H1 (cell line): Measurements from ENCODE around the gene KDM6A. TPM values are rescaled to one million over a fixed set of nuclear protein-coding genes. Genes with fewer than 3 reads are reported as not detected.

ENCODE experiments used
- CTCF ChIA-PET: fragments of 300-600 bp; sonication (Branson Sonifier 250); formaldehyde crosslinking; loops from one replicate; lab custom pipeline; 2021; ENCODE audit not compliant: partially characterized antibody; lab: Charles Lee
- POLR2A ChIA-PET: fragments of 300-600 bp; sonication (Branson Sonifier 250); formaldehyde crosslinking; loops from one replicate; lab custom pipeline; 2021; ENCODE audit warnings: inconsistent platforms; ENCODE audit not compliant: partially characterized antibody; lab: Charles Lee
- DNase-seq, 2 experiments: peaks; one replicate each; pipeline versions ENCODE4 v3.0.0 to v3.0.0-alpha.2; 2010 to 2022; ENCODE audit warnings: low spot score in 2 of 2, low read depth in 1 of 2, mixed read lengths in 1 of 2
- FAIRE-seq: peaks from 2 replicates; lab custom pipeline; 2011; peaks lifted over from hg19 to GRCh38; lab: Jason Lieb, UNC
- H2AFZ ChIP-seq: 2 replicates; pipeline ENCODE4 v1.8.1; 2012; ENCODE audit warnings: low read length, inconsistent platforms
- H2AK5ac ChIP-seq: 2 replicates; pipeline ENCODE4 v1.6.1; 2013; ENCODE audit warnings: low read depth, low read length
- H2BK120ac ChIP-seq: replicated peaks from 2 replicates; pipeline ENCODE3; 2013; ENCODE audit warnings: low read depth, low read length, inconsistent platforms
- H2BK12ac ChIP-seq: 2 replicates; pipeline ENCODE4 v1.6.1; 2013; ENCODE audit warnings: low read depth, low read length
- H2BK15ac ChIP-seq: 2 replicates; pipeline ENCODE4 v1.6.1; 2013; ENCODE audit warnings: low read length
- H2BK20ac ChIP-seq: 2 replicates; pipeline ENCODE4 v1.6.1; 2013; ENCODE audit warnings: low read length
- H2BK5ac ChIP-seq: 2 replicates; pipeline ENCODE4 v1.6.1; 2013; ENCODE audit warnings: low read depth, low read length
- H3K14ac ChIP-seq: 2 replicates; pipeline ENCODE4 v1.6.1; 2013; ENCODE audit warnings: inconsistent platforms; ENCODE audit not compliant: insufficient read length
- H3K18ac ChIP-seq: 2 replicates; pipeline ENCODE4 v1.6.1; 2013; ENCODE audit warnings: low read length; ENCODE audit errors: extremely low read depth
- H3K23ac ChIP-seq: 2 replicates; pipeline ENCODE4 v1.6.1; 2013; ENCODE audit warnings: inconsistent platforms; ENCODE audit not compliant: insufficient read length
- H3K23me2 ChIP-seq: 2 replicates; pipeline ENCODE4 v1.6.1; 2013; ENCODE audit warnings: low read depth, low read length
- H3K27ac ChIP-seq: 2 replicates; pipeline ENCODE4 v1.6.1; 2011; ENCODE audit warnings: low read depth, low read length, inconsistent platforms
- H3K27me3 ChIP-seq, 4 experiments: replicated peaks in 1 of 4; 1 replicate in 1 of 4; 2 replicates in 3 of 4; pipeline versions ENCODE4 v1.6.1 to v1.8.1; 2011 to 2013; ENCODE audit warnings: low read length in 3 of 4, mild to moderate bottlenecking in 3 of 4, inconsistent platforms in 2 of 4, mixed read lengths in 2 of 4, moderate library complexity in 1 of 4; ENCODE audit not compliant: control insufficient read depth in 3 of 4, insufficient read depth in 3 of 4; ENCODE audit errors: extremely low read depth in 1 of 4
- H3K36me3 ChIP-seq, 4 experiments: 2 replicates each; pipeline versions ENCODE4 v1.6.1 to v1.8.1; 2011 to 2013; ENCODE audit warnings: mild to moderate bottlenecking in 4 of 4, low read length in 3 of 4, moderate library complexity in 2 of 4, control low read depth in 1 of 4, inconsistent platforms in 1 of 4; ENCODE audit not compliant: insufficient read depth in 4 of 4, control insufficient read depth in 2 of 4
- H3K4ac ChIP-seq: replicated peaks from 2 replicates; pipeline ENCODE3; 2013; ENCODE audit warnings: low read length, low read depth, mixed read lengths, inconsistent platforms; ENCODE audit not compliant: insufficient read length
- H3K4me1 ChIP-seq, 4 experiments: replicated peaks in 1 of 4; 1 replicate in 1 of 4; 2 replicates in 3 of 4; pipeline versions ENCODE4 v1.6.1 to v1.8.1; 2011 to 2013; ENCODE audit warnings: low read length in 3 of 4, inconsistent platforms in 2 of 4, mixed read lengths in 1 of 4; ENCODE audit not compliant: insufficient read depth in 4 of 4, control insufficient read depth in 3 of 4
- H3K4me2 ChIP-seq, 2 experiments: 2 replicates each; pipeline versions ENCODE4 v1.6.1 to v1.8.1; 2011 to 2013; ENCODE audit warnings: low read depth in 2 of 2, low read length in 2 of 2, control low read depth in 1 of 2, inconsistent platforms in 1 of 2, mild to moderate bottlenecking in 1 of 2; ENCODE audit not compliant: insufficient read depth in 1 of 2
- H3K4me3 ChIP-seq, 4 experiments: fragments of 200-600, 300-600 bp in 1 of 4; sonication (generic), shearing (Covaris generic), sonication (Bioruptor Twin) in 1 of 4; 2 replicates each; pipeline versions ENCODE4 v1.5.1 to v1.8.1; 2011 to 2016; ENCODE audit warnings: low read length in 4 of 4, low read depth in 3 of 4, control low read depth in 2 of 4, inconsistent platforms in 2 of 4, mild to moderate bottlenecking in 2 of 4, mixed read lengths in 1 of 4, moderate library complexity in 1 of 4; ENCODE audit not compliant: insufficient read depth in 2 of 4; ENCODE audit errors: extremely low read depth in 1 of 4
- H3K56ac ChIP-seq: replicated peaks from 2 replicates; pipeline ENCODE3; 2013; ENCODE audit warnings: low read depth, mild to moderate bottlenecking, mixed read lengths, low read length, inconsistent platforms; ENCODE audit not compliant: insufficient read length
- H3K79me1 ChIP-seq: 2 replicates; pipeline ENCODE4 v1.6.1; 2013; ENCODE audit warnings: low read depth, low read length, control low read depth
- H3K79me2 ChIP-seq, 2 experiments: 2 replicates each; pipeline versions ENCODE4 v1.6.1 to v1.8.1; 2012 to 2013; ENCODE audit warnings: low read length in 2 of 2, mild to moderate bottlenecking in 2 of 2, inconsistent platforms in 1 of 2; ENCODE audit not compliant: insufficient read depth in 2 of 2, control insufficient read depth in 1 of 2
- H3K9ac ChIP-seq, 4 experiments: replicated peaks in 1 of 4; 1 replicate in 1 of 4; 2 replicates in 3 of 4; pipeline versions ENCODE4 v1.6.1 to v1.8.1; 2011 to 2013; ENCODE audit warnings: low read depth in 3 of 4, low read length in 3 of 4, control low read depth in 2 of 4, mild to moderate bottlenecking in 2 of 4, moderate library complexity in 2 of 4, inconsistent platforms in 1 of 4; ENCODE audit errors: extremely low read depth in 1 of 4
- H3K9me3 ChIP-seq, 2 experiments: 2 replicates each; pipeline versions ENCODE4 v1.6.1 to v1.8.1; 2012 to 2013; ENCODE audit warnings: mild to moderate bottlenecking in 2 of 2, moderate library complexity in 2 of 2, control low read depth in 1 of 2, inconsistent platforms in 1 of 2, low read depth in 1 of 2, low read length in 1 of 2, mixed read lengths in 1 of 2; ENCODE audit not compliant: insufficient read depth in 2 of 2
- H4K20me1 ChIP-seq, 2 experiments: replicated peaks in 1 of 2; 2 replicates each; pipeline versions ENCODE3 to v1.8.1; 2011 to 2013; ENCODE audit warnings: inconsistent platforms in 2 of 2, low read length in 2 of 2, mild to moderate bottlenecking in 1 of 2; ENCODE audit not compliant: insufficient read depth in 2 of 2, control insufficient read depth in 1 of 2
- H4K5ac ChIP-seq: 2 replicates; pipeline ENCODE4 v1.6.1; 2013; ENCODE audit warnings: low read length, low read depth, mixed read lengths, inconsistent platforms; ENCODE audit not compliant: insufficient read length
- H4K8ac ChIP-seq: 2 replicates; pipeline ENCODE4 v1.8.0; 2013; ENCODE audit warnings: mild to moderate bottlenecking, moderate library complexity, low read length, inconsistent platforms; ENCODE audit not compliant: insufficient read depth; ENCODE audit errors: extremely low read depth
- H4K91ac ChIP-seq: replicated peaks from 2 replicates; pipeline ENCODE3; 2013; ENCODE audit warnings: low read length, mixed read lengths, inconsistent platforms; ENCODE audit not compliant: insufficient read length
- CBX8 ChIP-seq: fragments of 300-800, 300-1000 bp; sonication (generic); IDR thresholded peaks from 2 replicates; pipeline ENCODE4 v1.7.1; 2016; ENCODE audit warnings: low read depth, low read length, borderline replicate concordance
- GTF2F1 ChIP-seq: IDR thresholded peaks from 2 replicates; pipeline ENCODE4 v1.6.1; 2012; ENCODE audit warnings: low read depth, low read length, improper control_type of control experiment, borderline replicate concordance
- KDM4A ChIP-seq: IDR thresholded peaks from one replicate; pipeline ENCODE4 v1.7.1; 2012; ENCODE audit warnings: low read depth, mild to moderate bottlenecking, moderate library complexity, low read length, inconsistent platforms; ENCODE audit not compliant: severe bottlenecking
- MAX ChIP-seq: IDR thresholded peaks from 2 replicates; pipeline ENCODE4 v1.6.1; 2012; ENCODE audit warnings: inconsistent platforms
- SUZ12 ChIP-seq: fragments of 200-600 bp; sonication (generic); IDR thresholded peaks from 2 replicates; pipeline ENCODE4 v1.6.1; 2012; ENCODE audit warnings: mild to moderate bottlenecking, inconsistent platforms, low read length, moderate library complexity, mixed read lengths
- YY1 ChIP-seq: IDR thresholded peaks from 2 replicates; pipeline ENCODE4 v1.6.1; 2011; ENCODE audit warnings: low read depth, mild to moderate bottlenecking, low read length
- WGBS, 2 experiments: shearing (Covaris generic) in 1 of 2; methylation state at CpG; one replicate each; pipeline versions ENCODE4 v1.1.6 to v1.1.7; 2013 to 2015; ENCODE audit warnings: low lambda C conversion rate in 2 of 2, mixed read lengths in 2 of 2, inconsistent platforms in 1 of 2, low coverage in 1 of 2, missing lambda C conversion rate in 1 of 2; ENCODE audit not compliant: insufficient replicate concordance in 2 of 2, insufficient coverage in 1 of 2, insufficient read length in 1 of 2; ENCODE audit errors: extremely low coverage in 1 of 2, missing lambda C conversion rate in 1 of 2; 5-methylcytosine and 5-hydroxymethylcytosine counted together
- polyA plus RNA-seq, 7 experiments: library from polyadenylated mRNA; depleted of rRNA in 3 of 7; stranded (reverse) in 5 of 7; unstranded in 2 of 7; fragments of >200 nt in 5 of 7; fragments of 200-250 nt in 2 of 7; gene quantifications; 1 replicate in 5 of 7; 2 replicates in 1 of 7; 4 replicates in 1 of 7; pipeline versions ENCODE4 v1.2.1 to v1.2.3, GENCODE V29; 2011 to 2013; ENCODE audit warnings: missing spikeins in 2 of 7, mixed read lengths in 2 of 7
- total RNA-seq: library from RNA; stranded (reverse); fragmentation: NEBNext Ultra II Directional; extraction: Animal tissue kit (Norgen Biotek cat#: 25700); gene quantifications from 2 replicates; pipeline ENCODE4 v1.2.1, GENCODE V29; 2021

KDM6A gene
- total and polyA plus RNA-seq, 2 of the 8 experiments (the other 6 are each of a cell fraction or from before 2014, with no cell fraction given): 43.5 to 58.4 TPM

GRCh38 chrX:44997888-44998287 lies 124.9 kb downstream of the KDM6A start:
- Histone ChIP-seq H2BK20ac (no peak overlapping the region), H3K27ac (no peak overlapping the region), H3K4me3 (no peak overlapping the region), H3K79me2 (peaks cover 0 to 95% of the 10 kb centered on the region in 2 experiments; a peak in 3 of 4 replicates), H3K9me3 (no peaks in the 10 kb centered on the region), H3K18ac (no peak overlapping the region), H3K56ac (no peak overlapping the region), H3K4me2 (no peak overlapping the region), H3K14ac (no peak overlapping the region), H2AK5ac (no peak overlapping the region), H4K8ac (no peak overlapping the region), H2BK120ac (no peak overlapping the region), H3K4ac (no peak overlapping the region), H2AFZ (no peak overlapping the region), H2BK5ac (no peak overlapping the region), H3K9ac (no peak overlapping the region), H3K23ac (no peak overlapping the region), H2BK15ac (no peak overlapping the region), H3K27me3 (no peaks in the 10 kb centered on the region), H4K20me1 (peaks cover 0 to 8% of the 10 kb centered on the region in 2 experiments), H3K79me1 (no peaks in the 10 kb centered on the region), H3K36me3 (no peaks in the 10 kb centered on the region), H3K23me2 (no peaks in the 10 kb centered on the region), H2BK12ac (no peak overlapping the region), H4K91ac (no peak overlapping the region), H3K4me1 (peaks cover 0 to 2% (median 0%) of the 10 kb centered on the region in 4 experiments; a peak in 1 of 7 replicates), H4K5ac (no peak overlapping the region)
- FAIRE-seq (no peak), DNase-seq (no peak)
- no peak for TF ChIP-seq MAX
- no peak for TF ChIP-seq GTF2F1
- TF ChIP-seq YY1: no peak
- TF ChIP-seq SUZ12: no peak
- TF ChIP-seq KDM4A: no peak
- no peak for TF ChIP-seq CBX8
- CTCF ChIA-PET: no interaction called here
- POLR2A ChIA-PET: interaction anchor here (1.7 kb wide), 1 partner anchor 125 kb away, joined by 3 read pairs; the partner anchor contains the start of gene KDM6A
- WGBS, 2 experiments: 67% methylated on average over 1 of the region's 1 CpG; no CpG with 5 or more reads in 1 of the 2 experiments
